Measurements from ENCODE around the gene SPTBN1.
A peak's percentile ranks its signal among the peaks of the same experiment; 100 is the strongest.

Gene SPTBN1

DNA sequence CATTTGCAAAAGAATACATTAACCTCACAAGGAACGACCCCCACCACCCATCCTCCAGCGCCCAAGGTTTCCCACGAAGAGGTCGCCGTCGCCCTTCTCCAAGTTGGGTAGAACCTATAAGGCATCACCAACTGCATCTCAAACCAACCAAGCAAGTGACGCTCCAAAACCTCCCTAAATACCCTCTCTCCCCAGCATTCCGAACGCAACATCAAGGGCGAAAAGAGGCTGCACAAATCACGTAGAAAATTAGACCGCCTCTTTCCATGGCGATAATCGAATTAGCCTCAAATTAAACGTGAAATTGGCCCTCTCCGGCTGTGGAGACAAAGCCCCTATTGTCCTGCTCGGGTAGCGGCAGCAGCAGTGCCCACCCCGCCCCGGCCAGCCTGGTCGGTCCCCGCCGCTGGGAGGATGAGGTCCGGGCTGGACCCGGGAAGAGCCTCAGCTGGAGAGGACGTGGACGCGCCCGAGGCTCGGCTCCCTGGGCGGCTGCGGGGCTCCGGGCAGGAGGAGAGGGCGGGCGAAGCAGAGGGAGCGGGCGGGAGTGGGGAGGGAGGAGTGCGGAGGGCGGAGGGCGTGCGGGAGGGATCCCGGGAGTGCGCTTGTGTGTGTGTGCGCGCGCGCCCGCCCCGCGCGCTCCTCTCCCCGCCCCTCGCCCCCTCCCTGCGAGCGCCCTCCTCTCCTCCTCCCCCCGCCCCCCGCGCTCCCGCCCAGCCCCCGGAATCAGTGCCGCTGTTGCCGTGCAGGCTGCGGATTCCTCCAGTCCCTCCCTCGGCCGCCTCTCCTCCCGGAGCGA, at the start of gene SPTBN1:
TSS of gene SPTBN1 (plus strand) at position 765 of the 799 bp plus-strand sequence. CDS start 70,092 bp downstream, outside the sequence.
- peak within 1 kb of the TSS; percentile 71 for H3K4me3 ChIP-seq (ENCODE audit: low read depth, low read length)

DNA sequence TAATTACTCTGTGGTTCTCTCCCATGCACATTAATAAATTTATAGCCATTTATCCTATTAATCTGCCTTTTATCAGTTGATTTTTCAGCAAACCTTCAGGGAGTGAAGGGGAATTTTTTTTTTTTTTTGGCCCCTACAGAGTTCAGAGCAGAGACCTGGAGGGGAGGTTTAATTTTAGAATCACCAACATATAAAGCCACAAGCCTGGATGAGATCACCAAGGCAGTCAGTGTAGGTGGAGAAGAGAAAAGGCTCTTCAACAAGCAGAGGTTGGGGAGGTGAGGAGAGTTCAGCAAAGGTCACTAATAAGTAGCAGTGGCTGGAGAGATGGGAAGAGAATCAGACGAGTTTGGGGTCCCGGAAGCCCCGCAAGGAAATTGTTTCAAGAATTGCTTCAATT, 48.4 kb upstream of the SPTBN1 start:
- no peak overlapping the region for H3K4me3 ChIP-seq (ENCODE audit: low read depth, low read length)

DNA sequence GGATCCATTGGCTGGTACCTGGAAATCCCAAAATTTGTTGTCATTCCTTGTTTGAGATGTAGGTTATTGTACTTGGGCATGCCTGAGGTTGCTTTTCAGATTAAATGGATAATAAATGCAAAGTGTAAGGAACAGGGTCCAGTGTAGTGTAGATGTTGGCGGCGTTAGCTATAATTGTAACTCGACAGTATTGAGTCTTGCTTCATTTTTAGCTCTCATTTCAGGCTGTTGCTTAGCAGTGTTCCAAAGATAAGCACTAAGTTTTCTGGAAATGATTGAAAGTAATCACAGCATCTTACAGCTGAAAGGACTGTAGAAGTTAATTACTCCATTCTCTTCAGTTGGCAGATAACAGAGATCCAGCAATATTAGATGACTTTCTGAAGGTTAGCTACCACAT, 47.8 kb upstream of the SPTBN1 start:
- no peak overlapping the region for H3K4me3 ChIP-seq (ENCODE audit: low read depth, low read length)

GRCh38 chr2:54409752-54410151, 46.4 kb upstream of the SPTBN1 start:
- H3K4me3 ChIP-seq (ENCODE audit: low read depth, low read length) = no peak overlapping the region

GRCh38 chr2:54411801-54412354, 44.2 kb upstream of the SPTBN1 start:
- no peak overlapping the region for H3K4me3 ChIP-seq (ENCODE audit: low read depth, low read length)

GRCh38 chr2:54416166-54416813, 39.8 kb upstream of the SPTBN1 start:
- H3K4me3 ChIP-seq (ENCODE audit: low read depth, low read length) = no peak overlapping the region

DNA sequence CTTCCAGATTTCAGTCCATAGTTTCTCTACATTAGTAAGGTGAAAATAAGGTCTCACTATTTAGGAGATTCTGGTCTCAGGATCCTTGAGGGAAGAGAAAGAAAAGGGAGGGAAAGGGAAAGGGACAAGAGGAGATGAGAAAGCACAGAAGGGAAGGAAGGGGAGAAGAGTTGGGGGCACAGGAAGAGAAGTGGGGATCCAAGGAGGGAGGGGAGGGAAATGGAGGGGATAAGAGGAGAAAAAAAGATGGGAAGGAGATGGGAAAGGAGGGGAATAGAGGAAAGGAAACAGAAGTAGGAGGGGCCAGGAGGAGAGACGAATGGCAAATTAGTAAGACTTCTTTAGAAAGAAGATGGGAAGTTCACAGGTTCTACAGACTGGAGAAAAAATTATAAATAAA, 39.2 kb upstream of the SPTBN1 start:
- no peak overlapping the region for H3K4me3 ChIP-seq (ENCODE audit: low read depth, low read length)

DNA sequence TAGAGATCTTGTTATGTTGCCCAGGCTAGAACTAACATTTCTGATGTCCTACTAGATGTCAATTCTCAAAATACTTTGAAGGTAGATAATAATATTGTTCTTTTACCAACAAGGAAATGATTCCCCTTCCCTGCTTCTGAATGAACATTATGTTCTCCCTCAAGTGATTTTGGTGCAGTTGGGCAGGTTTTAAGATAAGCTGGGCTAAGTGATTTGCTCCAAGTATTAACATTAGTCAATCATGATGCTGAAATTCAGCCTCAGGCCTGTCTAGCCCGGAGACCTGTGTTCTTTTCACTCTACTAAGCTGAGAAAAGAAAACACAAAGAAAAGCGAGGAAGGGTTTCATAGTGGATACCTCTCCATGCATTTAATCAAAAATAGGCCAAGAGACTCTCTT, 38.5 kb upstream of the SPTBN1 start:
- H3K4me3 ChIP-seq (ENCODE audit: low read depth, low read length) = no peak overlapping the region

DNA sequence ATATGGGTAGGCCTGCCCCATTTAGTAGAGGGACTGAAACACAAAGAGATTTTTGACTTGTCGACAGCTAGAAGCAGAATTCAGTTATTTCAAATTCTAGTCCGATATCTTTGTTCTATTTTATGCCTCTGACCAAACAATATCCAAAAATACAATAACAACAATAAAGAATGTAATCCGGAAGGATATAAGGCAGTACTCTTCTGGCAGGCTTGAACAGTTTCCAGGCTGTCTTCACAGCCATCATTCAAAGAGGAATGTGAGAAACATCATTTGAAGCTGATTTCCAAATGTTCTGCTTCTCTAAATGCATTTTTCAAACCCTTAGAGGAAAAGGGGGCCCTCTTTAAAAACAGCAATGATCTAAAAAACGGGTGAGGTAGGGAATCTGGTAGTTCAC, 36.7 kb upstream of the SPTBN1 start:
- H3K4me3 ChIP-seq (ENCODE audit: low read depth, low read length) = no peak overlapping the region

DNA sequence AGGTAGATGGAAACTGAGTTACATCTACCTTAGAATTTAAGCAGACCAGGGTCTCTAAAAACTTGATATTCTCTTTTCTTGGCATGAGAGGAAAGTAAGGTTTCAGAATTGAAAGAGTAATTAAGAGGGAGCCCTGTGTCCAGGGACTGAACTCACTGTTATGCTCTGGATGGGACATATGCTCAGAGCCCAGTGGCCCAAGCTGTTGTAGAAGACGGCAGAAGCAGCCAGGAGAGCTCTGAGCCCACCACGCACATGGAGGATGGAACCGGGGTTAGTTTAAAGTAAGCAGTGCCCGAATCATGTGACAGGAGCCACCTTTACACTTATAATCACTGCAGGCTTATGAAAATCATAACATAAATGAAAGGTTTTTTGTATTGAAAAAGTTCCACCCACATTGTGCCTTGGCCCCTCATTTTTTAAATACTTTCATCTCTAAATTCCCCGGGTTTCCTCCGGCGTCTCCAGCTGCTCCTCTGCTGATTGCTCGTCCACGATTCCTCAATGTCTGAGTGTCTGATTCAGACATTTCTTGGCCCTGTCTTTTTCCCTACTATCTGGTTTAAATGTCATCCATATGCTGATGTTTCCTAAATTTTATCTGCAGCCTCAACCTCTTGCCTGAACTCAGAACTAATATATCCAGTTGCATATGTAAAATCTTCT, 36.1 kb upstream of the SPTBN1 start:
- H3K4me3 ChIP-seq (ENCODE audit: low read depth, low read length) = no peak overlapping the region

DNA sequence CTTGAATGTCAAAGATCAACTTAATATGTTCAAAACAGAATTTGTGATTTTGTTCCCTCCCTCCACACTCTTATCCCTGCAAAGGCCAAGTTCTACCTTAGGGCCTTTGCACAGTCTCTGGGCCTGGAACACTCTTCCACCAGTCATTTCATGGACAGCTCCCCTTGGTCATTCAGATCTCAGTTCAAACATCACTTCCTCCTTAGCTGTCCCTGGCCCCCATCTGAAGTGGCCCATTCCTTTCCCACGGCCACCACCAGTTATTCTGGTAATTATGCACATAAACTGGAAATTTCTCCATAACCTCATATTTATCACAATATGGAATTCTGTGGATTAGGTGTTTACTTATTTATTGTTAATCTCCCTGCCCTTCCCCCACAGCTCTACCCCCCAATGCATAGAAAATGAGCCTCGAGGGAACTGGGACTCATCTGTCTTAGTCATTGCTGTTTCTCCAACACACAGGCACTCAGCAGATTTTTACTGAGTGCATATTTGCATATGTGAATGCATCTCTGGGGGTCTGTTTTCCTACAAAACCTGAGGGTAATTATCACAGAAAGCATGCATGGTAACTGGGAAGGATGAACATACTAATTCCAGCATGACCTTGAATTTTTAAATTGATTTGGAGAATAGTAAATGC, 35.5 kb upstream of the SPTBN1 start:
- H3K4me3 ChIP-seq (ENCODE audit: low read depth, low read length) = no peak overlapping the region

DNA sequence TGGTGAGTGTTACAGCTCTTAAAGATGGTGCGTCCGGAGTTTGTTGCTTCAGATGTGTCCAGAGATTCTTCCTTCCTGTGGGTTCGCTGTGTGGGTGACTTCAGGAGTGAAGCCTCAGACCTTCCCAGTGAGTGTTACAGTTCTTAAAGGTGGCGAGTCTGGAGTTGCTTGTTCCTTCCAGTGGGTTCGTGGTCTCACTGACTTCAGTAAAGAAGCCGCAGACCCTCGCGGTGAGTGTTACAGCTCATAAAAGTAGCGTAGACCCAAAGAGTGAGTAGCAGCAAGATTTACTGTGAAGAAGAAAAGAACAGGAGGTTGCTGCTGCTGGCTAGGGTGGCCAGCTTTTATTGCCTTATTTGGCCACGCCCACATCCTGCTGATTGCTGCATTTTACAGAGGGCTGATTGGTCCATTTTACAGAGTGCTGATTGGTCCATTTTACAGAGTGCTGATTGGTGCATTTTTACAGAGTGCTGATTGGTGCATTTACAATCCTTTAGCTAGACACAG, 34.0 kb upstream of the SPTBN1 start:
- no peak overlapping the region for H3K4me3 ChIP-seq (ENCODE audit: low read depth, low read length)

- H3K4me3 ChIP-seq (ENCODE audit: low read depth, low read length) = no peak overlapping the region
Observed at GRCh38 chr2:54423213-54423612, 32.9 kb upstream of the SPTBN1 start.

DNA sequence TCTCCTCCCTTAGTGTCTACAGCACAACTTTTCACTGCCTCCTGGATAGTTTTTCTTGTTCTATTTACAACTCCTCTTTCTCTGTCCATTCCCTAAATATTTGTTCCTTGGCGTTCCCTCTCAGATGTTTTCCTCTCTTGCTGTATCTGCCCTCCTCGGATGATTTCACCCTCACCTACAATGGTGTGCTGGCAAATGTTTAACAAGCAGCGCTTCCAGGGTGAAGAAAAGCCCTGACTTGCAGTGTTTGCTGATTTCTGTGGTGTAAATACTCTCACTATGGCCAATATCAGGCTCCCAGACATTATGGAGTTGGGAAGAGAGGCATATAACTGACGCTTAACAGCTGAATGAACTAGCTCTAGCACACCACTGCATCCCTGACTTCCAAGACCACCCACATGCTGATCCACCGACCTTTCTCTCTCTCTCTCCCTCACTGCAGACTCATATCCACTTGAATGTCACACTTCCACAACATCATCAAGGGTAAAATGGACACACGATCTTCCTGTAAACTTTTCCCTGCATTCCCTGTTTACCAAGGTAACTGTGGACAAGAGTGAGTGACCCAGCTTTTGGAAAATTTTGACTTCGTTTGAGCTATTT, 31.5 kb upstream of the SPTBN1 start:
- no peak overlapping the region for H3K4me3 ChIP-seq (ENCODE audit: low read depth, low read length)

- H3K4me3 ChIP-seq (ENCODE audit: low read depth, low read length) = no peak overlapping the region
Observed at GRCh38 chr2:54428108-54428831, 27.9 kb upstream of the SPTBN1 start.

DNA sequence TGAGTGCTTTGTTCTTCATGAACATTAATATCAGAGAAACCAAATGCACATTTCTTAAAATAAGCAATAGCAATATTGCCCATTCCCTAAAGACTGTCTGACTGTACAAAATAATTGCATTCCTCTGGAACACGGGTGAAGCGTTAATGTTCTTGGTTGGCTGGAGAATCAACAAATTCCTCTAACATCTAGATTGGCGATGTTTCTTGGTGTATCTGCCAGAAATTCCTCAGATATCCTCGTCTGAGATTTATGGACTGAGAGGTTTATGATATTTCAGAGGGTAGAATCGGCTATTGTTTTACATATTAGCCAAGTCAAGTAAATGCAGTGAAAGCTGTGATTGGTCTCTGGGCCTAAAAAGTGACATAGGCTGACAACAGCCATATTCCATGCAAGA, 27.1 kb upstream of the SPTBN1 start:
- no peak overlapping the region for H3K4me3 ChIP-seq (ENCODE audit: low read depth, low read length)

DNA sequence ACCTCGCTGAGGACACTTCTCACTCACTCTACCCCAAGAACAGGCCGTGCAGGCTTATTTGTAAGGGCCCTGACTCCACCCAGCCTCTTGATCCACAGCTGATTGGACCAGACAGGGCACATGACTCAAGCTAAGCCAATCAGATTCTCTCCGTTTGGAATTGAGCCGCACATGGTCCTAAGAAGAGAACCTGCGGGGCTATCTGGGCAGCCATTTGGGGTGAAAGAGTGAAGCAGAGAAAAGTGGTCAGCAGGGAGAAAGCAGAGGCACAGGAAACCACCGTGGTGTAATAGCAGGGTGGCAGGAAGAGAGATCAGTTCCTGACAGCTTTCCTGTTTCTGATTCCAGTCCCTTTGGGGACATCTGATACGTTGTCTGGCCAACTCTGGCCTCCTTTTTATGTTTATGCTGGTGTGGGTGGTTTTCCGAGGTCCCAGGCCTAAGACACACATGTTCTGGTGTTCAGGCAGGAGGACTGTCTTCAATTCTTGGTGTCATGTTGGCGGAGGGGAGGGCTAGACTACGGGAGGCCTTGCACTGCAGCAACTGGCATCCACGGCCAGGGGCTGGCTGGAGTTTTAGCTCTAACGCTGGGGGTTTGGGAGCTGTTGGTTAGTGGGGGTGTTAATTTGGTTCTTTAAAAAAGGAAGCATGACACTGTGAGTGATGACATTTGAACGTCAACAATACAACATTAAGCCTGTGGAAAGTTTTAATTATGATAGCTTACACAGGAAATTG, 26.1 kb upstream of the SPTBN1 start:
- H3K4me3 ChIP-seq (ENCODE audit: low read depth, low read length) = no peak overlapping the region

DNA sequence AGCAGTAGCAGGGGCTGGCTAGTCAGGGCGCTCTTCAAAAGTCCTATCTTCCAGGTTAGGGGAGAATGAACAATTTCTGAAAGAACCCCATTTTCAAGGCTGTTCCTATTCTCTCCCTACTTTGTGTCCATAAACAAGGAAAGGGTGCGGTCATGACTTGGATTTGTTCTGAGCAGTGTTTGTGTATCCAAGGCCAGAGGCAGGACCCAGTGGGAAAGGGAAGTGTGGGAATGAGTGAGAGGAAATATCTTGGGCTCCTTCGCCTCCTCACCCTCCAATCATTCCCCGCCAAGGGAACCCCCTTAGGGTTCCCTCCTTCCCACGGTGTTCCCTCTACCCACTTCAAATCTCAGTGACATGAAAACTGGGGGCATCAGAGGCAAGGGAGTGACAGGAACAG, 25.5 kb upstream of the SPTBN1 start:
- no peak overlapping the region for H3K4me3 ChIP-seq (ENCODE audit: low read depth, low read length)
